Activated CD8-positive, alpha-beta T cell treated with anti-CD3 and anti-CD28 coated beads for 36 hours (primary cell): ENCODE data around the gene ID1. TPM values are rescaled to one million over a fixed set of nuclear protein-coding genes. Genes with fewer than 3 reads are reported as not detected.
"Not testable (repeated sequence)": the region's sequence is repeated elsewhere in the genome, so short reads cannot be mapped to it uniquely, and the experiment has no call there.

ENCODE experiments used
- ATAC-seq: fragments of 200-7000 bp; cut with Tn5 transposase; one replicate; pipeline ENCODE4 v1.10.0; 2021; ENCODE audit warnings: mild to moderate bottlenecking, moderate library complexity
- CTCF ChIA-PET: fragments of 350-600 bp; sonication (Branson Sonifier 250); formaldehyde crosslinking; loops from one replicate; lab custom pipeline; 2021; ENCODE audit warnings: antibody characterized with exemption; lab: Charles Lee
- POLR2A ChIA-PET: fragments of 350-600 bp; sonication (Branson Sonifier 250); formaldehyde crosslinking; loops from one replicate; lab custom pipeline; 2021; ENCODE audit warnings: antibody characterized with exemption; lab: Charles Lee
- DNase-seq: peaks from one replicate; pipeline ENCODE4 v3.0.0-alpha.2; 2020
- H3K27ac Mint-ChIP-seq: one replicate; pipeline ENCODE4 v1.8.0; 2021; ENCODE audit warnings: mild to moderate bottlenecking, mixed read lengths
- H3K27me3 Mint-ChIP-seq: one replicate; pipeline ENCODE4 v1.8.0; 2021; ENCODE audit warnings: mixed read lengths
- H3K36me3 Mint-ChIP-seq: one replicate; pipeline ENCODE4 v1.8.0; 2021; ENCODE audit warnings: low read depth, mixed read lengths
- H3K4me1 Mint-ChIP-seq: one replicate; pipeline ENCODE4 v1.8.0; 2021; ENCODE audit warnings: low read depth, mixed read lengths
- H3K4me3 Mint-ChIP-seq: one replicate; pipeline ENCODE4 v1.8.0; 2021; ENCODE audit warnings: mild to moderate bottlenecking, moderate library complexity, mixed read lengths
- H3K9me3 Mint-ChIP-seq: one replicate; pipeline ENCODE4 v1.8.0; 2021; ENCODE audit warnings: mixed read lengths
- CTCF ChIP-seq: fragments of 200-600 bp; IDR thresholded peaks from one replicate; pipeline ENCODE4 v1.8.0; 2022; ENCODE audit warnings: antibody characterized with exemption, mild to moderate bottlenecking
- intact Hi-C: fragments of 100-400 bp; cut with micrococcal nuclease; formaldehyde crosslinking; loops from one replicate; pipeline ENCODE4 v1.10.0; 2022
- total RNA-seq, 2 experiments: library from RNA; stranded (reverse); gene quantifications; one replicate each; pipeline ENCODE4 v1.2.3, GENCODE V29; 2021

The ID1 gene
- total RNA-seq, 2 experiments from 2014 or later: 0.41 to 0.54 TPM

GRCh38 chr20:31572701-31573554 lies 32.2 kb upstream of the ID1 start:
- no peak for TF ChIP-seq CTCF
- ChIA-PET CTCF (interaction anchor here (1.1 to 30.6 kb wide), 11 partner anchors 10 to 151 kb away, joined by 3 to 1008 read pairs (median 5); partner anchors contain the start of genes BCL2L1 and ID1), POLR2A (interaction anchor here (0.7 to 3.6 kb wide), 6 partner anchors 26 to 151 kb away, joined by 3 to 24 read pairs (median 4); partner anchors contain the start of genes BCL2L1 and ID1)
- Mint-ChIP-seq H3K9me3 (no peaks in the 10 kb centered on the region), H3K27ac (peak overlapping the region; percentile 78), H3K27me3 (no peaks in the 10 kb centered on the region), H3K36me3 (peaks cover 7% of the 10 kb centered on the region), H3K4me3 (peak overlapping the region; percentile 84), H3K4me1 (peaks cover 37% of the 10 kb centered on the region)
- intact Hi-C loops: loop anchor here (2.0 kb wide), 1 partner anchor 40 kb away; no protein-coding TSS in a partner anchor
- peak; percentile 90 for DNase-seq
- ATAC-seq: peak; percentile 86

- Mint-ChIP-seq H3K36me3 (peaks cover 7% of the 10 kb centered on the region), H3K9me3 (no peaks in the 10 kb centered on the region), H3K4me1 (peaks cover 35% of the 10 kb centered on the region), H3K4me3 (peak overlapping the region; percentile 84), H3K27me3 (no peaks in the 10 kb centered on the region), H3K27ac (peak overlapping the region; percentile 59)
- ATAC-seq (no peak), DNase-seq (no peak)
- TF ChIP-seq CTCF: no peak
- ChIA-PET CTCF (interaction anchor here (1.1 to 30.6 kb wide), 10 partner anchors 11 to 149 kb away, joined by 3 to 1008 read pairs (median 6); partner anchors contain the start of genes BCL2L1 and ID1), POLR2A (interaction anchor here (0.6 to 3.6 kb wide), 4 partner anchors 12 to 149 kb away, joined by 3 to 24 read pairs (median 4); partner anchors contain the start of genes BCL2L1 and ID1)
- intact Hi-C loops: loop anchor here (2.0 kb wide), 1 partner anchor 39 kb away; no protein-coding TSS in a partner anchor
These were observed 31.4 kb upstream of the ID1 start for GRCh38 chr20:31573555-31574321.

GRCh38 chr20:31574986-31575385 lies 30.1 kb upstream of the ID1 start:
- H3K9me3 Mint-ChIP-seq, H3K27ac Mint-ChIP-seq, H3K36me3 Mint-ChIP-seq, H3K27me3 Mint-ChIP-seq, intact Hi-C loops, DNase-seq, ATAC-seq, H3K4me3 Mint-ChIP-seq: not testable (repeated sequence)
- POLR2A ChIA-PET: interaction anchor here (0.9 to 3.6 kb wide), 3 partner anchors 11 to 38 kb away, joined by 3 to 24 read pairs (median 6); partner anchors contain the start of gene ID1
- CTCF ChIA-PET: interaction anchor here (5.5 to 30.6 kb wide), 2 partner anchors 12 to 30 kb away, joined by 33 to 1008 read pairs; partner anchors contain the start of gene ID1
- H3K4me1 Mint-ChIP-seq: peaks cover 27% of the 10 kb centered on the region

- POLR2A ChIA-PET: interaction anchor here (1.7 kb wide), 1 partner anchor 36 kb away, joined by 6 read pairs; no protein-coding TSS in a partner anchor
- intact Hi-C loops: no loop called here
- H3K27ac Mint-ChIP-seq: no peak overlapping the region
- ATAC-seq (no peak), DNase-seq (no peak)
- no peak for TF ChIP-seq CTCF
- CTCF ChIA-PET: interaction anchor here (0.5 to 30.6 kb wide), 5 partner anchors 8 to 57 kb away, joined by 3 to 1008 read pairs (median 7); partner anchors contain the start of gene ID1
- H3K27me3 Mint-ChIP-seq: no peaks in the 10 kb centered on the region
- H3K4me1 Mint-ChIP-seq: peaks cover 25% of the 10 kb centered on the region
- no peaks in the 10 kb centered on the region for H3K9me3 Mint-ChIP-seq
- H3K4me3 Mint-ChIP-seq: no peak overlapping the region
- no peaks in the 10 kb centered on the region for H3K36me3 Mint-ChIP-seq
These were observed 28.3 kb upstream of the ID1 start for GRCh38 chr20:31576751-31577150.

- Mint-ChIP-seq H3K4me1 (peaks cover 22% of the 10 kb centered on the region), H3K27ac (no peak overlapping the region), H3K4me3 (peak overlapping the region; percentile 26), H3K9me3 (no peaks in the 10 kb centered on the region), H3K27me3 (no peaks in the 10 kb centered on the region), H3K36me3 (no peaks in the 10 kb centered on the region)
- DNase-seq (no peak), ATAC-seq (no peak)
- ChIA-PET POLR2A (no interaction called here), CTCF (interaction anchor here (0.5 to 30.6 kb wide), 5 partner anchors 8 to 57 kb away, joined by 3 to 1008 read pairs (median 7); partner anchors contain the start of gene ID1)
- intact Hi-C loops: no loop called here
- TF ChIP-seq CTCF: no peak
These were observed 27.9 kb upstream of the ID1 start for GRCh38 chr20:31577194-31577593.
